Stimulated activated CD4-positive, alpha-beta T cell treated with anti-CD3 and anti-CD28 coated beads, Interleukin-1b, Interleukin-23, amount 100 ng/mL, for 48 hours (primary cell): Measurements from ENCODE around the gene FGGY.
"Not testable (repeated sequence)": the region's sequence is repeated elsewhere in the genome, so short reads cannot be mapped to it uniquely, and the experiment has no call there.

Experiments
- DNase-seq: peaks from one replicate; pipeline ENCODE4 v3.0.0-alpha.2; 2020

FGGY gene

DNA sequence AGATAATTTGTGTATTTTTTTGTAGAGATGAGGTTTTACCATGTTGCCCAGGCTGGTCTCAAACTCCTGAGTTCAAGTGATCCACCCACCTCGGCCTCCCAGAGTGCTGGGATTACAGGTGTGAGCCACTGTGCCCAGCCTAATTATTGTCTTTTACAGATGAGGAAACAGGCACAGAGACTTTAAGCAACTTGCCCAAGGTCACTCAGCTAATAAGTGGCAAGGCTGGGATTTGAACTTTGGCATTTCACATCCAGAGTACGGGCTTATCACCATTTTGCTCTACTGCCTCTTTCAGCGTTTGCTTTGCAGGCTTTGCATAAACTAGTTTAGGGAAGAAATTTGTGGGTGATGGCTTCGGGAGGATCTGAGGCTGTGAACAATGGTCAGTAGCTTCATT lies 57.3 kb downstream of the FGGY start:
- DNase-seq = not testable (repeated sequence)

DNA sequence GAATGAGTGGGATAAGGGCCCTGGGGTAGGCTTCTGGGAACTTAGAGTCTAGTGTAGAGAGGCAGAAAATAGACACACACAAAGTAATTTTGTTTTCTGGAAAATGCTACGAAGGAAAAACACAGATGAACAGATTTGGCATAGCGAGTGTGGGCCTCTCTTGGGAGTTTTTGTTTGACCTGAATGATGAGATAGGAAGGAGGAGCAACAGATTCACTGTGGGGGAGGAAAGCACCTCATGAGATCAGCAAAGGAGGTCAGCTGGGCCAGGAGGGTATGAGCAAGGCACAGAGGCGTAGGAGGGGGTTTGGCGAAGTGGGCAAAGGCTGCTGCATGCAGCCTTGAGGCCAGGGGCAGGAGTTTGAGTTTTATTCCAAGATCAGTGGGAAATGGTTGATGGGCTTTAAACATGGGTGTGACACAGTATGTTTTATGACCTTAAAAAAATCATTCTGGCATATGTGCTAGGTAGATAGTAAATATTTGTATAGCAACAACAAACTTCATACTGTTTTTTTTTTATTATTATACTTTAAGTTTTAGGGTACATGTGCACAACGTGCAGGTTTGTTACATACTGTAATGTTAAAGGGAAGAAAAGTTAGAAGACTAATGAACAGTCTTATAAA lies 57.9 kb downstream of the FGGY start:
- DNase-seq = no peak

DNA sequence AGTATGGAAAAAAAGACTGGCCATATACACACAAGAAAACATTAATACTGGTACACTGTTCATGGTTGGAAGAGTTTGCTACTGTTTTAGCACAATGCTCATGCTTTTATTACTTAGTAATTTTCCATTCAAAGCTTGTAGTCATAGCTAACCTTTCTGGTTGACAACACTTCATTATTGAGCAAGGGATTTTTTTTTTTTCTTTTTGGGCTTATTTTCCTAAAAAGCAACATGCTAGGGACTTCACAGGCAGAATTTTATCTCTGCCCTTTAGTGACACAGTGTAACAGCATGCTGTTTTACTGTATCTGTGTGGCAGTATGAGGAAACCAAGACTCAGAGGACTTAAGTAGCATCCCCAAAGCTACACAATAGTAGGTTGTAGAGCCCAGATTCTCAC lies 58.5 kb downstream of the FGGY start:
- no peak for DNase-seq

DNA sequence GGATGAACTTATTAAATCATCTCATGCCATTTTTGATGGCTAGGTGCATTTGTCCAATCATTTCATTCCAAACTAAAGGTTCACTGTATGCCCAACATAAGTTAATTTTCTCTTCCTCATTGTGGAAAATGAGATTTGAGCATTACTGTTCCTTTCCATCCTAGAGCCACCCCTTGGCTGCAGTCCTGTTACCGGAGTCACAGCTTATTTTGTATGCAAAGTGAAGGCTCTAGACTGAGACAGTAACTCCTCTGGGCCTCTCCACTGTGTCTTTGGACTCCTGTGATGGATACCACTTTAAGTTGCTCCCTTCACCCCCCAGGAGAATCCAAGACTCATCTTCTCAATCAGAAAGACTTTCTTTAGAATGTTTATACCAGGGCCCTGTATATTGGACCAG lies 59.7 kb downstream of the FGGY start:
- DNase-seq = no peak

DNA sequence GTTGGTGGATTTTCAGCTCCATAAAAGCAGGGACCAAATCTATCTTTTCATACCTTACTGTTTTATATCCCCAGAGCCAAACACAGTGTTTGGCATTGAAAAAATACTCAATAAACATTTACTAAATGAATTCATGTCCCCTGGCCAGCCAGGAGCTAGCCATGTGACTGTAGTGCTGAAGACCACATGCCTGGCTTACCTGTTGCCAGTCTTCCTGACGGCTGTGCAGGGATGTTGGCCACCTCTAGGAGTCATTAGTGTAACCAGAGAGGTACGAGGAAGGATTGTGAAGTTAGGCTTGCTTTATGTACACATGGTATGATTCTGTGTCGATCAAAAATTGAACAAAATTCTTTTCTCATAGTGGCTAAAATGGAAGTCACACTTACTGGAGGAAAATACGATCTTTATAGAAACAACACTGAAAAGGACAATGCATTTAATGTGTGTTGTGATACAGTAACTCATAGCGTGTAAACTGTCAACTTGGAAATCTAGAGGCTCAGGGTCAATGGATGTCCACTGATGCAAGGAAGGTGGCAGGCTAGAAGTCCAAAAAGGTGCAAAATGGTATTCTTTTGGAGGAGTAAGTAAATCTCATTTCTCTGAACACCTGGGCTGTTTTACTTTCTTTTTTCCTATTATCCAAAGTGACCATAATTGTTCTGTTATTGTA lies 60.9 kb downstream of the FGGY start:
- no peak for DNase-seq

DNA sequence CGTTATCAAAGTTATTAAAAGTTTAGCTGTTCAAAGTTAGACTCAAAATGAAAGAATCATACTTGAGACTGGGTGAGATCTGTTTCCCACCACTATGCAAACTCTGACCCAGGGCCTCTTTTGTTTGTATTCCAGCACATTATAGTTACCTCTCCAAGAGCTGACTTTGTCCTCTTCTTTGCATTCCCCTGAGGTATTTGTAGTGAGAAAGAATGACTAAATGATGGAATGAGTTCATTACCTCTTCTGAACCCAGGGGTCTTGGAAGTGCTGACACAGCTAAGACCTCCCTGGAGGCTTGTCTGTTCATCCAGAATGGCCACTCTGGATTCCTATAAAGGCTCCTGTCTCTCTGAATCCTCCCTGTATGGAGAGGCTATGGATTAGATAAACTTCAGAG lies 62.4 kb downstream of the FGGY start:
- no peak for DNase-seq

DNA sequence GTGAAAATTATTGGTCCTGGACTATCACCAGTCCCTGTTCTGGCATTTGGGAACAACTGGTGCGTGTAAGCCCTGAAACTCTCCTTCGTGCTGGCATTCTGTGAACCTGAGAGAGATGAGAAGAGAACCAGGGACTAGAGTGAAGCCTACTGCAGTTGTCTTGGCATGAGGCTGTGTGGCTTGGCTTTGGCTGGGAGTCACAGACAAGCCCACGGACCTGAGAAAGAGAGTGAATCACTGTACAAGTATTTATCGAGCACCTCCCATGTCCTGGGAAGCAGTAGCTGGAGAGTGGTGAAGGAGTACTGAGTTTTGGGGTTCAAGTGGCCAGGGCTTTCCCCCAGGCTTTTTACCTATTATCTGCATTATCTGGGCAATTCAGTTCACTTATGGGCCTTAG lies 63.3 kb downstream of the FGGY start:
- DNase-seq = no peak

DNA sequence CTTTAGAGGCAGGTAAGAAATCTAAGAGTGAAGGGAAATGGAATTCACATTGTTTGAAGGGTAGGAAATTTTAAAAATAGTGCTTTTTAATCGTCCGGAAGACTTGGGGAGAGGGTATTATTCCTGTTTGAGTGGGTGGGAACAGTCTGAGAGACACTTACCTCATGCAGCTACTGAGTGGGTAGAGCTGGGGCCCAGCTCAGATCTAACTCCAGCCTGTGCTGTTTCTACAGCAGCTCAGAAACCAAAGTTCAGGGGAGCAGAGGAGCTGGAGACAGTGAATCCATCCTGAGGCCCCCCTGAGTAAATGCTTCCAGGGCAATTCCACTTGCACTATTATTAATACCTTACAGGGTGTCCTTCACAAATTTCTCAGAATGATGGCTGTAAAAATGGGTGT lies 63.8 kb downstream of the FGGY start:
- no peak for DNase-seq

DNA sequence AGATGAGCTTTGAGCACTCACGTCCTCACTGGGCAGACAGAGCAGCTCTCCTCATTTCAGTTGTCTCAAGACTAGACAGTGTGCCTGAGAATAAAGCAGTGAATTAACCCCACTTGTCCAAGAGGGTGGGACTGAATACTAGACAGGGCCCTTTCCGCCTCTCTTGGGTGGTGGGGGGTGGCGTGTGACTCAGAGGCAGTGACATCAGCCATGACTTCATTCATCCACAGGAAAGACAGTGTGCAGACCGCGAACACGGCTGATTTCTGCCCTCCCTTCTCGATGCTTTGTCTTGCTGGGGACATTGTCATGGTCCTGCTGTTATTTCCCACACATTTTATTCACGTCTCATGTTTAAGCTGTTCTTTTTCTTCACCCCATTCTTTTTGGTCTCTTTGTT lies 64.9 kb downstream of the FGGY start:
- DNase-seq = no peak

DNA sequence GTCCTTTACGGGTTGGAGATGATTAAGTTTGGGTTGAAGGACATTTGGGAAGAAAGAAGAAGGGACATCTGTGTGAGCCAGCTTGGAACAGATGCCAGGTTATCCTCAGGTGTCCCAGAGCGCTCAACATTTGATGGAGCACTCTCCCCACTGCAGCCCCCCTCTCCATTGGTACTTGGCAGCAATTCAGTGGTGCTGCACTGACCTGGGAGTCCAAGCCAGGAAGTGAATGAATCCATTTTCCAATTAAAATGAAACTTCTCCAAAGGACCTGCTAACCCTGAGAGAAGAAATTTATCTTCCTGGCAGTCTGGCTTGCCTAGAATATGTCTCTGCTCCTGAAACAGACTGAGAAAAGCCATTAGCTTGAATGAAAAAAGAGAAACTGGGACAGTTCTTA lies 67.1 kb downstream of the FGGY start:
- DNase-seq = no peak

DNA sequence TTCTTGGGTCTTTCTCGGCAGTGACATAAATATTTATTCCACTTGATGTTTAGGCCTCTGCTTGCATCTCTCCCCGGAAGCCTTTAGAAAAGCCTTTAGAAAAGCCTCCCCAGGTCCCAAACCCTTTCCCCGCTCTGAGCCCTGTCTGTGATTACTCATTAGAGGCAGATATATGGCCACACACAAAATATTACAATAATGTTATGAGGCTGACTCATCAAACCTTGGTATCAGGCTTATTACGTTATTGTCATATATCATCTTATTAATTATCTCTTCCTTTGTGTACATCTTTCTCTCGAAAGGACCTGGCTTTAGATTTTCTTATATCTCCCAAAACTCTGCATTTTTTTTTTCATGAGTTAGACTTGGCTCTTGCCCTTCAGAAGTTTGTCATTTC lies 69.5 kb downstream of the FGGY start:
- DNase-seq = no peak

DNA sequence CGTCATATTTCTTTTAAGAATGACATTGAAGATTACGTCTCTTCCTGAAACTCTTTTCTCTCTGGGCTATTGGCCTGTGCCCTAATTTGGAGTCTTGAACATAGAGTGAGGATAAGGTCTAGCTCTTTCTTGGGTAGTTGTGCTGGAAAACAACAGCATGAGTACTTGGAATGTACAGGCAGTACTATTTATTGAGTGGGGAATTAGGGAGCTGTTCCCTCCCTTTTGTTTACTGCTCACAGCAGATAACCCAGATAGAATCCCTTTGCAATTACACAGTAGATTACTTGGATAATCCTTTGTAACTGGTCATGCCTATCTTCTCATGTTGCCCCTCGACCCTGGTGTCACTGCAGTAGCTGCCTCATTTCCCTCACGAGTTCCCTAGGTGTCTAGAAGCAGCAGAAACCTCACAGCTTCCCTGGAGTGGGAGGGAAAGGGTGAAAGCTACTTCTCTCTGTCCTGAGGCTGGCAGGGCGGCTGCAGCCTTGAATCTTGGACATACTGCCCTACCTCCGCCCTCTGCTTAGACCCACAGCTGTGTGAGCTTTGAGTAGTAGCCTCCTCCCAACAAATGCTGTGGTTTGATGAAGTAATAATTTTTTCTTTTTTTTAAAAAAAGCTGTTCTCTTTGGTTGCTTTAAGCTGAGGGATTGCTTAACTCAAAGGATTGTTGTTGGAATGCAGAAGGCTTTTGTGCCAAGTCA lies 70.6 kb downstream of the FGGY start:
- no peak for DNase-seq

DNA sequence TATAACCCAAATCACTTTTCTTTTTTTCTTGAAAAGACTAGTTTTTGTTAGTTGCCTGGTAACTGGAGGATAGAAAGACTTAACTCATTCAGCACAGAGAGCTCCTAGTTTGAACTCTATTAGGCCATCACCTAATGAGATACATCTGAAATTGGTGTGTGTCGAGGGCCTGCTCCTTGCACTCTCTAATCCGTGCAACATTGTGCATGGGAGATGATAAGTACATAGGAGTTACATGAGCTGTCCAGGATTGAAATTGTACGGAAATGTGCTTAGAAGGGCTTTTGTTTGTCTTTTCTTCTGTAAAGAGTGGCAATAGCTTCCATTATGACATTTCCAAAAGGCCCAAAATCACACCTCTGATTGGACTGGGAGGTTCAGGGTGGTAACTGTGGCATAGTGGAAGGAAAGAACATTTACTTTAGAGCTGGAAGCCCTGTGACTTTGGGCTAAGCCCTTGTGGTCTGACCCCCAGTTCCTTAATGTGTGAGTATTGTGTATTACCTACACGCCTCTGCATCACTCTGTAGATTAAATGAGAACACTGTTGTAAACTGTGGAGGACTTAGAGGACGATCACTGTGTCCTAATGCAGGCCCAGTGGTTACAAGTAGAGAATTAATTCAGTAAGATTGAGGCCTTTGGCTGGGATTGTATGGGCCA lies 71.2 kb downstream of the FGGY start:
- no peak for DNase-seq

DNA sequence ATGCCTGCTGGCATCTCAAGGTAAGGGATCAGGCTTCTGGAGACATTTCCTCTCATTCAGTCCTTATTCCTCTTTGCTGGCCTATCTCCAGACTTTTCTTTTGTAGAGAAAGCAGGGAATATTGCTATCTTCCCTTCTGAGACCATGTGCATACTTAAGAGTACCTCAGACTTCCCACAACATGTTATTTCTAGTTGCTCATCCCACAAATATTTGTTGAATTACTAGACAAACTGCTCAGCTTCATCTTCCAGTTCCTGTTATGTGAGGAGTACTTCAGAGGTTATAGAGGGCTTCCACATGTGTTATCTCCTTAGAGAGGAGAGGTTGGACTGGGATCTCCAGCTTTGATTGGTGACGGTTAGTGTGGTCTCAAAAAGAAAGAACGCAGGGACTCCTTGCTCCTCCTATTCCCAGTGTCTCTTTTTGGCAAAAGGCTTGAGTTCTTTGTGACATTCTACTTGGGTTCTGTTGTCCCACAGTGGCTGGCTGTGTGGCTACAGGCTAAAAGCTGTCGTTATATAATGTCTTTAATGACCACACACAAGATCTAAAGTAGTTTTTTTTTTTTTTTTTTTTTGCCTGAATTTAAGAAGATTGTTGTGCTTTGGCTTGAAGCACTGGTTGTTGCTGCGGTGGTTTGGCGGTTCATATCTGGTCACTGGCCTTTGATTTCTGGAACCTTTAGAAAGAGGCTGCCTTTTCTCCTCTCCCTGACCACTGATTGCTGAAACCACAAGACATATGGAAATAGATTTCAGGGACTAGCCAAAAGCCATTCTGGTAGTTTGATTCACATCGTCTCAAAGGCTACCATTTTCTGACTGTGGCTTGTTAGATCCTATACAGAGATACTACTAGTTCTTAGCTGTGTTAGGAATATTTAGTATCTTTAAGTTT lies 78.7 kb downstream of the FGGY start:
- no peak for DNase-seq

DNA sequence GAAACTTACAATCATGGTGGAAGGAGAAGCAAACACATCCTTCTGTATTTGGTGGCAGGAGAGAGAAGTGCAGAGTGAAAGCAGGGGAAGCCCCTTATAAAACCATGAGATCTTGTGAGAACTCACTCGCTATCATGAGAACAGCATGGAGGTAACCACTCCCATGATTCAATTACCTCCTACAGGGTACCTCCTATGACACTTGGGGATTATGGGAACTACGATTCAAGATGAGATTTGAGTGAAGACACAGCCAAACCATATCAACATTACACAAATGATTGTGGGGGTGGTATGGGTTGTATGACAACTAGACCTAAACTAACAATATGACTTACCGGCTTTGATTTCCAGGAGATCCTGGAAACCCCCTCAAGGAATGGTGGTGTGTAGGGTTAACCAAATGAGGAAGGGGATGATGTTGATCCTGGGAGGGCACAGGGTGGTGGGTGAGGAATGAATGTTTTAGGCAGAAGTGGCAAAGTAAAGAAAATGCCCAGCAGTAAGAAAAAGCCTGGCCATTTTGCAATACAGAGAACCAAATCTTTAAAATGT lies 80.5 kb downstream of the FGGY start:
- no peak for DNase-seq

DNA sequence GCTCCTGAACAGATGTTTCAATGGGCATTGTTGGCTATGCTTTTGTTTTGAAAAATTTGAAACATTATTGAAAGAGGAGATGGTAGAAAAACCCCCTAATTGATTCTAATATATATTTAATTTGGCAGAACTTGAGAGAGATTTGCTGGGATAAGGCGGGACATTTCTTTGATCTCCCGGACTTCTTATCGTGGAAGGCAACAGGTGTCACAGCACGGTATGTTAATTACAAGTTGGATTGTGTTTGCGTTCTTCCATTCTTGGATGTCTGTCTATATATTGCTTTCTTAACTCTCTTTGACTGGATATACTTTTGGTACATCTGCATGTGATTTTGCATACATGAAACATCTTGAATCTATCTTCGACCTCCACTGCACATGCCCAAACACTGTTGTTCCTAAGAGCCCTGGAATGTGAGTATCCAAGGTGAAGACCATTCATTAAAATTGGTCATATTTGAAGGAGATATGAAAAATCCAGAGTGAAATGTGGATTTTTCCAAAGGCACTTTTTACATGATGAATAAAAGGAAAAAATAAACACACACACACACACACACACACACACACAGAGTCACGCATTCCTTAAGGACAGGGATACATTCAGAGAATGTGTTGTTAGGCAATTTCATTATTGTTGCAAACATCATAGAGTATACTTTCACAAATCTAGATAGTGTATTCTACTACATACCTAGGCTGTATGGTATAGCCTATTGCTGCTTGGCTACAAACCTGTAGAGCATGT lies 81.9 kb downstream of the FGGY start:
- DNase-seq = no peak

DNA sequence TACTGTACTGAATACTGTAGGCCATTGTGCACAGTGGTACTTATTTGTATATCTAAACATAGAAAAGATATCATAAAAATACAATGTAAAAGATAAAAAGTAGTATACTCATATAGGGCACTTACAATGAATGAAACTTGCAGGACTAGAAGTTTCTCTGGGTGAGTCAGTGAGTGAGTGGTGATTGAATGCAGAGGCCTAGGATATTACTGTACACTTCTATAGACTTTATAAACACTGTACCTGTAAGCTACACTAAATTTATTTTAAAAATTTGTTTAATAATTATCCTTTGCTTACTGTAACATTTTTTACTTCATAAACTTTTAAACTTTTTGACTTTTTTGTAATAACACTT lies 82.5 kb downstream of the FGGY start:
- DNase-seq = no peak

DNA sequence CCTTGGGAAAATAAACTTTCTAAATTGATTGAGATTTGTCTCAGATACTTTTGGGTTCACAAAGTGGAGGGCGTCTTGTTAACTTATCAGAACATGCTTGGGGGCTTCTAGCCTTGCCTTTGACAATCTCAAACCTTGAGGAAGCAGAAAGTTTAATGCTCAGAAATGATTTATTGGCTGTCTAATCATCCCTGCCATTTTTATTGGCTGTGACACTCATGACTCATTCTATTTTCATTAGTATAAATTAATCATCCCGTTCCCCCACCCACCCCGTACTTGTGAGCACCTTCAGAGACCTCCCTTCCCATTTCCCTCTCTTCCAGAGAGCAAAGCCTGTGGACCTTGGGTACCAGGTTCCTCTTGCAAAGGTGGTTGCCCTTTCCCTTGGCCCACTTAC lies 87.1 kb downstream of the FGGY start:
- DNase-seq = no peak

DNA sequence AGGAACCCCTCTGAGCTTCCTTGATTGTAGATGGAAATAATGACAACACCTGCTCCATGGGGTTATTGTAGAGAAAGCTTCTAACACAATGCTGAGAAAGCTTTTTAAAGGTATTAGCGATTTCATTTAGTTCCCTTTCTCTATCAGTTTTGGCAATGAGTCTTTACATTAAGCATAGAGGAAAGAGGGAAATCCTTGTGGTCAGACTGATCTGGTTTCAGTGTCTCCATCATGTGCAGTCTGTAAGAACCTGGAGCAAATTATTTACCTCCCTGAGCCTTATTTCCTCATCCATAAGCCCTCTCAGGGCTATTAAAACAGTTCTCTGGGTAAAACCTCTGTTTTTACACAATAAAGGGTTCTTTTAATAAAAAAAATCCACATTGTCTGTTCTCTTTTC lies 87.5 kb downstream of the FGGY start:
- no peak for DNase-seq

DNA sequence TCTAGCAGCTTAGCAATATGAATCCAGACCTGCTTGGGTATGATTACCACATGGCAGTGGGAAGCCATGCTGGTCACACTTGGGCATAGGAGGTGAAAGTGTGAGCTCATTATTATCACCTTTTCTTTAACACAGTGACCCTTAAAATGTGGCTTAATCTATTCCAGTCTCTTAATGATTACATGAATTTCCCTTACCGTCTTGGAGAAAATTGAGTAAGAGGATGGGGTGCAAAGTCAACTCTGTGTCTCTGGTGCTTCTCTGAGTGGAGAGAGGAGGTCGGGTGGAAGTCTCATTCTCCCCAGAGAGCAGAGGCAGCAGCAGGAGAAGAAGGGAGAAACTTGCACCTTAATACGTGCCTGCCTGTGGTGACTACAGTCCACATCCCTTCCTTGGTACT lies 91.3 kb downstream of the FGGY start:
- DNase-seq = no peak

DNA sequence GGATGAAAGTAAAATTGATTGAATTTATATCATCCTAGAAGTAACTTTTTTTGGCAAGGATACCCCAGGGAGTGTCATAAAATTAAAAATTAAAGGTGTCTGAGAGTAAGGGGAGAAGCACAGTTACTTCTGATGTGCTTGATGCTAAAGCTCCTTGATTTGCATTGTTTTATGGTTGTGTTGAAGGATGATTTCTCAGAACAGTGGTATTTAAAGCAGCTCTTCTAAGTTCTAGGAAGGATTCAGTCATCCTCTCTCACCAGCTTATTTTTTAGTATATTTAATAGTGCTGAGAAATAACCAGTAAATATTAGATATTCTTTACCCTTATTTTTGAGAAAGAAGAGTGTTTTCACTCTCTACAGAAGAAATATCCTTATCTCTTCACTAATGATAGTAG lies 93.0 kb downstream of the FGGY start:
- no peak for DNase-seq

DNA sequence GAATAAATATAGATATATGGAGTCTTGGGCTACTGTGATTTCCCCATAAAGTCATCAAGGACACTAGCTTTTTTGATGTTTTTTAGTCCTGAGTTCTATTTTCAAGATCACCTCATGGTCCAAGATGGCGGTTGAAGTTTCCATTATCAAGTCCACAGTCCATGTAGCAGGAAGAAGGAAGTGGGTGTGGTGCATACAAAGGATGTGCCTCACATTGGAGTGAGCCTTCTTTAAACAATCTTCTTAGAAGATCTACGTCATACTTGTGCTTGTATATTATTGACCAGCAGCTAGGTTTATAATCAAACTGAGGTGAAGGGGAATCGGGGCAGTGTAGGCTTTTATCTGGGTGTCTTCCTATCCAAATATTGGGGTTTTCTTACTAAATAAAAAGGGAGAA lies 93.4 kb downstream of the FGGY start:
- no peak for DNase-seq
